Esophagus muscularis mucosa (tissue), 4 donors: Measurements from ENCODE around the gene PTPRT. TPM values are rescaled to one million over a fixed set of nuclear protein-coding genes. Genes with fewer than 3 reads are reported as not detected.

Source experiments
- DNase-seq: peaks from one replicate; pipeline ENCODE4 v3.0.0-alpha.2; 2017; ENCODE audit errors: extremely low spot score
- H3K27ac ChIP-seq, 4 donors: fragments of 200-600 bp; sonication (generic); replicated peaks in 1 of 4; 1 replicate in 3 of 4; 2 replicates in 1 of 4; pipeline ENCODE4 v1.5.1; 2016 to 2019; ENCODE audit warnings: mild to moderate bottlenecking in 1 of 4
- H3K27me3 ChIP-seq, 4 donors: fragments of 200-600 bp; sonication (generic); one replicate each; pipeline versions ENCODE4 v1.5.1 to v1.6.0; 2016 to 2019
- H3K36me3 ChIP-seq, 4 donors: fragments of 200-600 bp; sonication (generic); one replicate each; pipeline ENCODE4 v1.5.1; 2016 to 2019
- H3K4me1 ChIP-seq, 4 donors: fragments of 200-600 bp; sonication (generic); one replicate each; pipeline ENCODE4 v1.5.1; 2016 to 2019
- H3K4me3 ChIP-seq, 4 donors: fragments of 200-600 bp; sonication (generic); 1 replicate in 2 of 4; 2 replicates in 2 of 4; pipeline ENCODE4 v1.5.1; 2016 to 2019; ENCODE audit warnings: mild to moderate bottlenecking in 4 of 4, moderate library complexity in 1 of 4
- H3K9me3 ChIP-seq, 4 donors: fragments of 200-600 bp; sonication (generic); 1 replicate in 3 of 4; 2 replicates in 1 of 4; pipeline ENCODE4 v1.5.1; 2016 to 2019
- EP300 ChIP-seq: sonication (generic); formaldehyde crosslinking; IDR thresholded peaks from one replicate; pipeline ENCODE4 v1.6.1; 2017; ENCODE audit warnings: antibody characterized with exemption
- POLR2A ChIP-seq: fragments of 450-650 bp; IDR thresholded peaks from one replicate; pipeline ENCODE4 v1.6.1; 2017; ENCODE audit warnings: antibody characterized with exemption, moderate library complexity, mild to moderate bottlenecking, low read depth
- POLR2AphosphoS5 ChIP-seq, 2 donors: sonication (generic); formaldehyde crosslinking; IDR thresholded peaks; one replicate each; pipeline ENCODE4 v1.6.1; 2017; ENCODE audit warnings: antibody characterized with exemption in 2 of 2
- WGBS: methylation state at CpG from one replicate; pipeline ENCODE4 v1.1.5; 2018; 5-methylcytosine and 5-hydroxymethylcytosine counted together
- intact Hi-C: fragments of 100-400 bp; cut with DNase I; formaldehyde crosslinking; loops from one replicate; pipeline ENCODE4 v1.15.1; 2023
- total RNA-seq, 4 donors: library from RNA; depleted of rRNA; stranded (reverse); fragments of >200 nt; gene quantifications; one replicate each; pipeline versions ENCODE4 v1.1.0 to v1.2.1, GENCODE V29; 2016
- TF ChIP-seq, protein P1 (sequence below), 3 experiments: fragments of 200-600 bp in 2 of 3; fragments of 450-650 bp in 1 of 3; sonication (generic) in 2 of 3; IDR thresholded peaks; one replicate each; pipeline ENCODE4 v1.5.1; 2017 to 2019; ENCODE audit warnings: antibody characterized with exemption in 3 of 3, mild to moderate bottlenecking in 2 of 3, moderate library complexity in 1 of 3

The PTPRT gene
- total RNA-seq, 4 donors from 2014 or later, result 0.06 to 0.39 TPM; not detected in 2

GRCh38 chr20:42565235-42565995 is 624.3 kb downstream of the PTPRT start:
- Histone ChIP-seq H3K4me3 (no peak overlapping the region), H3K4me1 (no peaks in the 10 kb centered on the region), H3K36me3 (no peaks in the 10 kb centered on the region), H3K9me3 (no peaks in the 10 kb centered on the region), H3K27me3 (no peaks in the 10 kb centered on the region), H3K27ac (no peak overlapping the region)
- DNase-seq, result peak; percentile 90
- 48% methylated on average over 9 of the region's 9 CpGs for WGBS
- no peak for TF ChIP-seq POLR2A
- TF ChIP-seq, protein P1, sequence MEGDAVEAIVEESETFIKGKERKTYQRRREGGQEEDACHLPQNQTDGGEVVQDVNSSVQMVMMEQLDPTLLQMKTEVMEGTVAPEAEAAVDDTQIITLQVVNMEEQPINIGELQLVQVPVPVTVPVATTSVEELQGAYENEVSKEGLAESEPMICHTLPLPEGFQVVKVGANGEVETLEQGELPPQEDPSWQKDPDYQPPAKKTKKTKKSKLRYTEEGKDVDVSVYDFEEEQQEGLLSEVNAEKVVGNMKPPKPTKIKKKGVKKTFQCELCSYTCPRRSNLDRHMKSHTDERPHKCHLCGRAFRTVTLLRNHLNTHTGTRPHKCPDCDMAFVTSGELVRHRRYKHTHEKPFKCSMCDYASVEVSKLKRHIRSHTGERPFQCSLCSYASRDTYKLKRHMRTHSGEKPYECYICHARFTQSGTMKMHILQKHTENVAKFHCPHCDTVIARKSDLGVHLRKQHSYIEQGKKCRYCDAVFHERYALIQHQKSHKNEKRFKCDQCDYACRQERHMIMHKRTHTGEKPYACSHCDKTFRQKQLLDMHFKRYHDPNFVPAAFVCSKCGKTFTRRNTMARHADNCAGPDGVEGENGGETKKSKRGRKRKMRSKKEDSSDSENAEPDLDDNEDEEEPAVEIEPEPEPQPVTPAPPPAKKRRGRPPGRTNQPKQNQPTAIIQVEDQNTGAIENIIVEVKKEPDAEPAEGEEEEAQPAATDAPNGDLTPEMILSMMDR (IDR thresholded peaks at IDR 0.05), result no peak
- TF ChIP-seq EP300, result no peak
- TF ChIP-seq POLR2AphosphoS5 (IDR thresholded peaks at IDR 0.05), result no peak
- intact Hi-C loops, result loop anchor here (5.0 kb wide), 1 partner anchor 492 kb away; no protein-coding TSS in a partner anchor

DNA sequence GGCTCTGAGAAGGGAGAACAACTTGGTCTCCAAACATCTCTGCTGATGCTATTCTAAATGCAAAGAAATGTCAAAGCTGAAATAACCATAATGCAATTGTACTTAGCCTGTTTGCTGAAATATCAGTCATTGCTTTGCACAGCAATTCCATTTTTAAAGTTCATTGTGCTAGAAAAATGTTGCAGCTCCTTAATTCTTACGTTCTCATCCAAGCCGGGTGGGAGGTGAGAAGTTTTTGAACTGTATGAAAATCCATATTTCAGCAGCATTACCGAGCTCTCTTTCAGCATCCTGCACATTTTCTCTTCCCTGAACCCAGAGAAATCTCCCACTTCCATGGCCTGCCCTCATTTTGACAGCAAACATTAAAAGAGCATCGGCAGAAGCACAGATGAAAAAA is 630.0 kb downstream of the PTPRT start:
- no peaks in the 10 kb centered on the region for H3K27me3 ChIP-seq
- no peaks in the 10 kb centered on the region for H3K9me3 ChIP-seq
- no peak for DNase-seq
- TF ChIP-seq POLR2A (no peak), EP300 (no peak), POLR2AphosphoS5 (IDR thresholded peaks at IDR 0.05) (no peak)
- TF ChIP-seq, protein P1 (IDR thresholded peaks at IDR 0.05), result no peak
- H3K27ac ChIP-seq, result no peak overlapping the region
- H3K4me1 ChIP-seq, result no peaks in the 10 kb centered on the region
- WGBS, result 91% methylated on average over 4 of the region's 4 CpGs
- no peak overlapping the region for H3K4me3 ChIP-seq
- intact Hi-C loops, result no loop called here
- H3K36me3 ChIP-seq, result no peaks in the 10 kb centered on the region

GRCh38 chr20:42556575-42556974 is 633.1 kb downstream of the PTPRT start:
- Histone ChIP-seq H3K36me3 (no peaks in the 10 kb centered on the region), H3K27me3 (no peaks in the 10 kb centered on the region), H3K4me1 (no peaks in the 10 kb centered on the region), H3K27ac (no peak overlapping the region), H3K9me3 (no peaks in the 10 kb centered on the region), H3K4me3 (no peak overlapping the region)
- TF ChIP-seq POLR2AphosphoS5 (IDR thresholded peaks at IDR 0.05), result no peak
- TF ChIP-seq POLR2A, result no peak
- TF ChIP-seq, protein P1 (IDR thresholded peaks at IDR 0.05), result no peak
- WGBS, result 79% methylated on average over 2 of the region's 2 CpGs
- peak; percentile 42 for DNase-seq
- intact Hi-C loops, result no loop called here

GRCh38 chr20:42553374-42553773 is 636.3 kb downstream of the PTPRT start:
- Histone ChIP-seq H3K27me3 (no peaks in the 10 kb centered on the region), H3K27ac (no peak overlapping the region), H3K36me3 (no peaks in the 10 kb centered on the region), H3K9me3 (no peaks in the 10 kb centered on the region), H3K4me1 (no peaks in the 10 kb centered on the region), H3K4me3 (no peak overlapping the region)
- 45% methylated on average over 2 of the region's 2 CpGs for WGBS
- DNase-seq, result no peak
- TF ChIP-seq POLR2AphosphoS5 (IDR thresholded peaks at IDR 0.05) (no peak), POLR2A (no peak), EP300 (no peak)
- TF ChIP-seq, protein P1 (IDR thresholded peaks at IDR 0.05), result no peak
- intact Hi-C loops, result no loop called here

- Histone ChIP-seq H3K27me3 (no peaks in the 10 kb centered on the region), H3K4me3 (no peak overlapping the region), H3K9me3 (no peaks in the 10 kb centered on the region), H3K4me1 (no peaks in the 10 kb centered on the region), H3K36me3 (no peaks in the 10 kb centered on the region), H3K27ac (no peak overlapping the region)
- TF ChIP-seq POLR2AphosphoS5 (IDR thresholded peaks at IDR 0.05), result no peak
- TF ChIP-seq POLR2A, result no peak
- TF ChIP-seq EP300, result no peak
- TF ChIP-seq, protein P1 (IDR thresholded peaks at IDR 0.05), result no peak
- intact Hi-C loops, result no loop called here
- peak; percentile 55 for DNase-seq
- WGBS, result 38% methylated on average over 3 of the region's 3 CpGs
Observed at GRCh38 chr20:42549496-42549895, 640.2 kb downstream of the PTPRT start.
